NCI-H146 (cell line): ENCODE data around the gene PDE3B.

ENCODE experiments used
- DNase-seq: peaks from one replicate; lab custom pipeline; 2025; lab: John Stamatoyannopoulos, UW

PDE3B gene

DNA sequence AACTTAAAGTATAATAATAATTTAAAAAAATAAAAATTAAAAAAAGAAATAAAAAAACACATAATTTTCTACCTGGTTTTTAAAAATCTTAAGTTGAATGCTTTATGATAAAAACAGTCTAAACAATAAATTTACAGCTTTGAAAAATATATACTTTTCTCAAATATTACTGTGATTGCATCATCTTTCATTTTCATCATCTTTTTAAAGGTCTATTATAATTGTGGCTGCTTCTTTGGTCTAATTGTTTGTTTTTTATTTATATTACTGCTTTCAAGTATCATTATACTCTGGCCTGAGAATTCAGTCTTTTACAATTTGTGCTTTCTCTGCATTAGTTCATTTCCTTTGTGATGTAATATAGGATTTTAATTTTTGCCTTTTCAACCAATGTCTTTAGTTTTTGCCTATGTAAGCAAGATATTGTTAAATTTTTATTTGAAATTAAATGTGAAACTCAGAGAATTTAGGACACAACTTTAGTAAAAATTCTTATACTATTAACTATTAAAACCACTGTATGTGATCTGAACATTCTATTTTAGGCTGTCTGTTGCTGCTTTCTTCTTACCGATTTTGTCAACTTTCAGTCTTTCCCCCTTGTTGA, 241.2 kb downstream of the PDE3B start:
- DNase-seq: no peak

DNA sequence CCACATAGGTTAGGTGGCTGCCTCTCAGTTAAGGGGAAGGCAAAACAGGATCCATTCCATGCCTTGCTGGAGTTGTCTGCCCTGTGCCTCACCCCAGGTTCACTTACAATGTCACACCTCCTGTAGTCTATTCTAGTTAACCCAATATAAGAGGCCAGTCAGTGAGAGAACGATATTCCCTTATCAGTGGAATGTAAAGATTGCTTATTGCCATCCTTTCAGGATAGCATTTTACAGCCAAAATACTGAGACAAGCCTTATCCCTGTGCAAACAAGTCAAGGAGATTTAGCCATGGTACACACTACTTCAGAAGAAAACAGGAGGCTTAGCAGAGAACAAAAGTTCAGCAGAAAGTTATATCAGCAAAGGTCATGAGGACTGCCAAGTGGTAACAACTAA, 242.9 kb downstream of the PDE3B start:
- DNase-seq: no peak

DNA sequence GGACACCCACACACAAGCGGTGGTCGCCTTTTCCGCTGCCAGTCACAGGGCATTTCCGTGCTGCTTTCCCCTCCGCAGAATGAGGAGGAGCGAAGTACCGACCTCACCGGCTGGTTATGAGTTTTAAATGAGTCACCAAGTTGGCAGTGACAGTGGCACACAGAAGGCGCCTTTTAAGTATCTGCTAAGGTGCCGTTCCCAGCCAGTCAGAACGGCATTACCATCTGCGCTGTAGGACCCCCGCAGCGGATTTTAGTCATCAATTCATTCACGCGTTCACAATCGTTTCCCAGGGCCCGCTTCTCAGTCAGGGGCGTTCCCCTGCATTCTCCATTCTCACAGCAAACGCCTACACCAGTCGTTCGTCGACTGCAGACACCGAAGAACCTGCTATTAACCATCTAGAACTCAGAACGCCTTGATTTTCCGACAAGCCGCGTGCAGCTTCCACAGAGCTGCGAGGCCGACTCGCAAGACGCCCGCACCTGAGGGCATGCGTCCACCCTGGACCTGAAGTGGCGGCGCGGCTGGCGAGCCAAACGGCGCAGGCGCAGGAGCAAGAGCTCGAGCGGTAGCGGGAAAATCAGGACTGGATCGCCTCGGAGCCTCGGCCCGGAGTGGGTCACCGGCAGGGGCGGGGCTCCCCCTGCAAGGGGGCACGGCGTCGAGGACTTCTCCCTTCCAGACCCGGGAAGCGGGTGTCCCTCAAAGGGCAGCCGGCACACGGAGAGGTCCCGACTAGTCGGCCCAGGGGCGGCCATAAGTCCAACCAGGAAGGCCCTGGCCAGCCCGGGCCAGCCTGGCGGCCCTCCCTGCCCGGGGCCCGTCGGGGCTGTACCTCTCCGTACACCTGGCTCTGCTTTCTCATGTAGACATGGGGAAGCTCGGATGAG, 247.8 kb downstream of the PDE3B start:
- DNase-seq: peak; percentile 34

DNA sequence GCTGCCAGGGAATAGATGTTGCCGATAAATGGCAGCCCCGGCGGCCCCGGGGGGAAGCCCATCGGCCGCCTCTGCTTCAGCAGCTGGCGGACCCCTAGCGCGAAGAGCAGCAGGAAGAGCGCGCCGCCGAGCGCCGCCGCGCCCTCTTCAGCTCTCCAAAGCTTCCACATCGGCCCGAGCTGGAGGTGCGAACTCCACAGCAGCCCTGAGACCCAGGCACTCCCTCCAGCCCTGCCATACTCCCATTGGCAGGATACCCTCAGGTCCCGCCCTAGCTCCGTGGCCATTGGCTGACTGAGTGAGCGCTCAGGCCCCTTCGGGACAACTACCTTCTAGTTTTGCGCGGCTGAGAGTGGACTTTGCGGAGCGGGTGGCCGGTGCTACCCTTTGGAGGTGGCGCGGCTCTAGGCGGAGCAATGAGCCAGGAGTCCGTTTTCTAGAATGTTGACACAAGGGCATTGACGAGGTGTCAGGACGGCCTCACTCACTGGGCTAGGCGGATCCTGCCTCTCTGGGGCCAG, 248.5 kb downstream of the PDE3B start, which contains the start of gene CYP2R1:
Gene CYP2R1, minus strand, starts transcription at position 196 of the 521 bp plus-strand sequence. Its CDS starts 26 bp downstream, at position 170.
- DNase-seq: peak; percentile 31

DNA sequence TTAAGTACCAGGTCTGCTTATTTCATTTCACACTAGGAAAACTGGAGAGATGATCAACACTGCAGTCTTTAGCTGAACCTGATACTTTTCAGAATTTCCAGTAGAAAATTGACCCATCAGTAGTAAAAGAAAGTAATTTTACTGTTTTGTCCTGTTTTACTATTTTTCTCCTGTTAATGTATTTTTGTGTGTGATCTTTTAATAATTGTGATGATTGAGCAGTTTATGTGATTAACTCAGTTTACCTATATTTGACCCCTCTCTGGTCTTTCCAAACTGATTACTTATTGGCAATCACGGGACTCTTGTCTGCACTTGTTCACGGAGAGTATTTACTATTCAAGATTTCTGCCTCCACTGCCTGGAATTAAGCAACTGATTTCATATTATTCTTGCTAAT, 249.0 kb downstream of the PDE3B start:
- DNase-seq: no peak

DNA sequence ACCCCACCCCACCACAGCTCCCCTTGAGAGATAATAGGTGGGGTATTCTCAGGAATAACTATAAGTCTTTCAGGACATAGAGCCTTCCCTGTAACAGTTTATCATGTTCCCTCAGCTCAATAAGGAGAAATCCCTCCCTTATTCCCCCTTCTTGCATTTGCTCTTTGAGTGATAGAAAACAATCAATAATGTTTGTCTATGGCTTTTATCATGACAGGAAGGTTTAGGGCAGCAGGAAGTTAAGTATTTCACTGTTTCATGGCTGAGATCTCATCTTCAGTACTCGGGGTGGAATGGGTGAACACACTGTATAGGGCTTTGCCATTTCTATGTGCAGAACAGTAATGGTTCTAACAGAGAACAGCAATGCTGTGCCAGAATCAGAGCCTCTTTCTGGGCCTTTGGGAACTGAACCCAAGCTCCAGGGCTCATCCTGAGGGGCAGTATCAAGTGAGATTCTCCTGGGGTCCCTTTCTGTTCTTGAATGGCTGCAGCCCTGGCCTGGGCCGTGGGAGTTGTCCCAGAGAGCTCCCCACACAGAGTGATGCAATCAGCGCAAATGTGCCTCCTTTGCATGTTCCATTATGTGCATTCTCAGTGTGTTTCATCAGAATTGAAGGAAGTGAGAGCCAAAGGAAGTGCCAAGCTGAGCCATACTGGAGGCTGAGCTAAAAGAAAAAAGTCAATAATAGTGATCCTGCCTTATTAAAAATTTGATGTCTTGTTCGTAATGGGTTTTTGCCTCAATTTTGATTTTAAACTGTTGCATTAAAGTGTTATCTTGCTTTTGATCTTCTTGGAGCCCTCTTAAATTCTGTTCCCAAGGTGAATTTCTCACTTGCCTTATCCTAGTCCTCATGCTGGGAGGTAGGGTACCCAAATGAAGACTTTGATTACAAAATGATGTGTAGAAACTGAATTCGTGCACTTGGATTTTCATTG, 251.3 kb downstream of the PDE3B start:
- DNase-seq: no peak

DNA sequence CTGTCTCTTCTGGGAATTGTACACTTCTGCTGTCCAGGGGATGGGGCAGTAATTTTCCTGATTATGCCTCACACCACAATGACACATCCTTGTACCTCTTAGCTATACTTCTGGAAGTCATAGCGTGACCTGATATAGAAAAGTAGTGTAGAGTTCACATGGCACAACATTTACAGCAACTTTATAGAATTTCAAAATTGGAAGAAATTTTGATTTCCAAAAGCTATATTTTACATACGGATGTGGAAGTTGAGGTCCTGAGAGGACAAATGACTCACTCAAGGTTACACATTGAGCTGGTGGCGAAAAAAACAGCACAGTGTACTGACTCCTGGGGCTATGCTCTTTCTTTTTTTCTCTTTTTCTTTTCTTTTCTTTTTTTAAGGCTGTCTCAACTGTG, 254.8 kb downstream of the PDE3B start:
- DNase-seq: no peak

DNA sequence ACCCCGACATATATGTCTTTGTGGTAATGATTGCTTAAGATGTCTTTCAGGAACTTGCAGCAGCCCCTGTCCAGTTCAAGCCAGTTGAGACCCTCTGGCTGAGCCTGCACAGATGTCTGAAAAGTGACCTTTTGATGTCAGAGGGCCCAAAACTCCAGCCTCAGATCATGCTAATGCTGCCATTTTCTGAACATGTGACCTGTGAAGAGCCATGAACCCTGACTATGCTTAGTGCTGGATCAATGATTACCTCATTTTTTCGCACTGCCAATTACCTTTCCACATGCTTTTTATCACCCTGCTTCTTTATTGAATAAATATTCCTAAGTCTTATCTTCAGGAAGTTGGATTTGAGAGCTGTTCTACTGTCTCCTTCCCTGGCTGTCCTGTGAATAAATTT, 255.3 kb downstream of the PDE3B start:
- no peak for DNase-seq

DNA sequence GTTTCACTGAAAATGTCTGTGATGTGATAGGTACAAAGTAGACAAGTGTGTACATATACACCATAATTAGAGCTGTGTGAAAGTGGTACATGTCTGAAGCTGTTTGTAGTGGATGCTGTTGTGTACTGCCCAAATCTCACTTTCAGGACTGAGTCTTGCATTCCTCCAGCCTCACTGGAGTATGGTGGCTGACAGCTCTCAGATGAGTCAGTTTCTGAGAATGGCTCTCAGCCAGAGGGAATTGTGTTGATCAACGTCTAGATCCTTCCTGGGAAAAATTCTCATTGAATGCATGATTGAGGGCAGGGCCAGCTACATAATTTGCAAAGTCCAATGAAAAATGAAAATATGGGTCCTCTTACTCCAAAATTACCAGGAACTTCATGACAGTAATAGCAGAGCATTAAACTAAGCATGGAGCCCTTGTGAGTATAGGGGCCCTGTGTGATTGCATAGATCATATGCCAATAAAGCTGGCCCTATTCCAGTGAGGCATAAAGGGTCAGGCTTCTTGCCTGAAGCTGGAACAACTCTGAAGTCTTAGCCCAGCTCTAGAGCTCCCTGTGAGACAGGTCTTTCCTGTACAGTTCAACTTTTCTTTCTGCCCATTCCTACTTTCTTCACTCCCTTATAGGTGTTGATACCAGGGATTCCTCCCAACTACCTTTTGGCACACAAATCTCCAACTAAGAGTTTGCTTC, 259.2 kb downstream of the PDE3B start:
- no peak for DNase-seq

DNA sequence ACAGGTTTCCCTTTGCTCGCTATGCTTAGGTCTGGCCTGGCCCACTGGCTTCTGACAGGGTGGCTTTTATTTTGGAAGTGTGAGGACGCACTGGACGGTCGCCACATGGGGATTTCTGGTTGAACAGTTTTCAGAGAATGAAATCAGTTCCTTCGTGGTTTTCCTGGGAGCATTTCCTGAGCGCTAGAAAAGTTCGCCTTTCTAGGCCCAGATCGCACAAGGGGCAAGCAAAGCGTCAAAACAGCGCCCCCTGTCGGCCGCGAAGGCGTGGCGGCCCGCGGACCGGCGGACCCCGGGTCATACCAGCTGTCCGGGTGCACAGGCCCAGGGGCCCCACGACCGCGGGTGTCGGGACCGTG, 261.1 kb downstream of the PDE3B start:
- no peak for DNase-seq

DNA sequence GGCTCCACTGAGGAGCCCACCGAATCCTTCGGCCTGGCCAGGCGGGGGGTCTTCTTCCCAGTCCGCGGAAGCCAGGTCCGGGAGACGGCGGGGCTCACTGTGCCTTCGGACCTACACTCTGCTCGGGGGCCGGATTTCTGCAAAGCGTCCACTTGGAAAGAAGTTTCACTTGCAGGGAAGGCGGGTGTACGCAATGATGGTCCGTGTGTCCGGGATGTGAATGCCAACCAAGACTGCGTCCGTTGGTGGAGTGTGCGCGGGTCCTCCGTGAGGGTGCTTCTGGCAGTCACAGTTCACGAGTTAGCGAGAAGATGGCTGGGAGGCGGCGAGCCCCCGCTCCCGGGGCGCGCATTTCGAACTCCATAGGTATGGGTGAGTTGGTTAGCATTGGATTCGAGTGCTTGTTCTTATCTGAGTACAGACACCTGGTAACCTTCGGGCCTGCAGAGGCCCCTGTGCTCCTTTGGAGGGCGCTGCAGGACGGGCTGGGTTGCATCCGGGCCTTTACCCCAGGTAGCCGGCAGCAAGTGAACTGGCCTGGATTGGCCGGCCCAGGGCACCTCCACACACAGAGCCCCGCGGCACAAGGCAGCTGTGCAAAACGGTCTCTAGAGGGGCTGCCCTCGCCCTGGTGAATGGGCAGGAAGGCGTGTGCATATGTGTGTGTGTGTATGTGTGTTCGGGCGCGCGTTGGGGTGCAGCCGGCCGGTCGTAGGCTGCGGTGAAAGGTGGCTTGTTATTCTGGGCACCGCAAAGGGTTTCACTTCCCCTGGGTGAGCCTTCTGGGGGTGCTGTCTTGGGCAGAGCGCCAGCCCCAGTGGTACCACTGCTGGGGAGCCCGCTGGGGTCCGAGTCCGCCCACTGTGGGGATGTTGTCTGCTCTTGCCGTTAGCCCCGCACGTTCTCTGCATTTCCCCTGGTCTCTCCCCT, 261.8 kb downstream of the PDE3B start:
- no peak for DNase-seq

DNA sequence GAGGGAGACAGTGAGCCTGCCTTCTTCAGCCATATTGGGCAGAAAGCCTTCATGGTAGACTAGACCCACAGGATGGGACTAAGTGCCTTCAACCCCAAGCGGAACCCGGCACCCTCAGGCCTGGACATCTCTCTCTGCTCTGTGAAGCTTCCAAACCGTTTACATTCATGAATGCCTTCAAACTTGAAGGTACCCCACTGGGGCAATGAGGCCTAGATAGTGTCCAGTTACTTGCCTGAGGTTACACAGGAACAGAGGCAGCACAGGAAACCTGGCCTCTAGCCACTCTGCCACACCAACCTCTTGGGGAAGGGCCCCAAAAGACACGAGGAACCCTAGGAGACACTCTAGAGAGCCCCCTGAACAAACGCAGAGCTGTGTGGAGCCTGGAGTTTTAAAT, 263.0 kb downstream of the PDE3B start:
- no peak for DNase-seq

DNA sequence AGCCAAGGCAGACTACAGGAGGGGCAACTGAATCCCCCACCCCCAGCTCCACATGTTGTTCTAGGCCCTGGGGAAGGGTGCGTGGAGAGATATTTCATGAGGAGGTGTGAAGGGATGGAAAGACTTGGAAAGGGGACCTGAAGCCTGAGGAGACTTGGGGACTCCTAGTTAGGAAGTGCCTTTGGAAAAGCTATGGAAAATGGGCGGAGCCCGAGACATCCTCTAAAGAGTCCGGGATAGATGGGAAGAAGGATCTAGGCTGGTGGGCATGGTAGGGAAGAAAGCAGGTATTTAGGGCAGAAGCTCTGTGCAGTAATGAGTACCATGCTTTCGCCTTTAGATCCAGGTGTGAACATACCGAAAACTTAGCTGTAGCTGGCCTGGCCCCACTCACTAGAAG, 263.4 kb downstream of the PDE3B start:
- DNase-seq: no peak

DNA sequence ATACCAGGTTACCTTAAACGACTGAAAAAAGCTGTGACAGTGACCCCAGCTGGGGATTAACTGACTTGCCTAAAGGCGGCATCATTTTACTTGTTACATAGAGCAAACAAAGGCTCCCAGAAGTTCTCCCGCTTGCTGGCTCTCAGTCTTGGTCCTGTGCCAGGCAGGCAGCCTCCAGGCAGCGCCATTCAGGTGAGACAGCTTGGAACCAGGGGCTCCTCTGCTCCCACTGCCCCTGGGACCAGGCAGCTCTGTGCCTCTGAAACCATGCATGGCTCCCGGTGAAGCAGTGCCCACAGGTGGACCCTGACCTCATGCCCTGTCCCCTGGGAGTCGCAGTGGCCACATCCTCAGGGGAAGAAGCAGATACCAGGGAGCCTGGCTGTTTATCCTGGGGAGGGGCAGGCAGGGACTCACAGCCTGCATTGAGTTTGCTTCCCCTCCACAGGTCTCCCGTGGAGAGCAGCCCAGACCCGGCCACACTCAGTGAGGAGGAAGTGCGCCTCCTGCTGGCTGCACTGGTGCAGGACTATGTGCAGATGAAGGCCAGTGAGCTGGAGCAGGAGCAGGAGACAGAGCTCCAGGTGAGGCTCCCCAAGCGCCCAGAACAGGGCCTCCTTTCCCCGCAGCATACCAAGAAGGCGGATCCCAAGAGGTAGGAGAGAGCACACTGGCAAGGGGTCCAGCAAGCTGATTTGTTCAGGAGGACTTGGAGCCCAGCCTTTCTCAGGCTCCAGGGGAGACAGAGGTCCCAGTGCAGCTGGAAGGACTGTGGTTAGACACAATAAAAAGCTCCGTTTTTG, 264.0 kb downstream of the PDE3B start:
- peak; percentile 21 for DNase-seq

DNA sequence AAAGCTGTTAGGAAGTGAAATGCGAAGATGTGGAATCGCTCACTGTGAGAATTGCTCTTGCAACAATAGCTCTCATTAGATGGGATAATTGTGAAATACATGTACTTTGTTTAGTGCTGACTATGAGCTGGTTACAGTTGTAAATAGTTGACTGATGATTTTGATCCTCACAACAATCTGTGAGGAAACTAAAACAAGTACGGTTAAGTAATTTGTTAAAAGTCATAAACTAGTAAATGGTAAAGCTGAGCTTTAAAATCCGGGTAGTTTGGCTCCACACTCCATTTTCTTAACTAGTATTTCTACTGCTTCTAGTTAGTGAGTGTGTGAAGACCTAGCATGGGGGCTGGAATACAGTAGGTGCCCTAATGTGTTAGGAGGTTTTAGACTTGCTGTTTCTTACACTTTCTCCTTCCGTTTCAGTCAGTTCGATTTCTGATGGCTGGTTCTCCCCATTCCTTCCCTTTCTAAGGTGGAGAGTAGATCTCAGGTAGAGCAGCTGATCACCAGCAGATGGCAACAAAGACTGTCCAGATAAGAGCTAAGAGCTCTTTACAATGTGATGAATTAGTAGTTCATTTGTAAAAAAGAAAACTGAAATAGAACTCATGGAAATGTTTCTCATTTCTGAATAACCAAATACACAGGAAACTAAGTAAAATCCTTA, 264.7 kb downstream of the PDE3B start:
- peak; percentile 1 for DNase-seq

DNA sequence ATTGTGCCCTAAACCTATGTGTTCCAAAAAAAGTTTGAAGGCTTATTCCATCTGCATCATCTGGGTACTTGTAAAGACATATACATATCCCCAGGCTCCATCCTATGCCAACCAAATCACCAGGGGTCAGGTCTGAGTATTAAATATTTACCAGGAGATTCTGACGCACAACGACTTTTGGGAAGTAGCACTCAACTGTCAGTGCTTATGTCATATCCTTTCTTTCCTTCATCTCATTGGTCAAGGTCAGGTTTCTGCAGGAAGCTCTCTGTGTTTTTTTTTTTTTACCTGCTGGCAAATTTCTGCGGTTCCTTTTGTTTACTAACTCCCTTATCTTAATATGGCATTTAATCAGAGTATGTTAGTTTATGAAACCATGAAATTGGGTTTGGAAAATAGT, 270.9 kb downstream of the PDE3B start:
- no peak for DNase-seq

DNA sequence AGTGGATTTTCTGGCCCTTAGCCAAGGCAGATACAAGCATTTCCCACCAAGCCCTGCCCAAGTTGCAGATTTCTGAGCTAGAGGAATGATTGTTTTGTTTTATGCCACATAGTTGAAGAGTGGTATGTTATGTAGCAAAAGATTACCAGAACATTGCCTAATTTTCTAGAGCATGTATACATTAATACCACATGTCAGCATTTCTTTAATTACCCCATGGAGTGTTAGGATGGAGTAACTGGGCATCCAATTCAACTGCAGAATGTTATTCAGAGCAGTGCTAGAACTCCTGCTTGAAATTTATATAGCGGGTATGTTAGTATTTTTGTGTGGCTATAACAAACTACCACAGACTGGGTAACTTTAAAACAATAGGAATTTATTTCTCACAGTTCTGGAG, 272.8 kb downstream of the PDE3B start:
- DNase-seq: no peak
